Endothelial cell of umbilical vein (primary cell): Measurements from ENCODE around the gene CHCHD4. TPM values are rescaled to one million over a fixed set of nuclear protein-coding genes. Genes with fewer than 3 reads are reported as not detected.
"Not testable (repeated sequence)": the region's sequence is repeated elsewhere in the genome, so short reads cannot be mapped to it uniquely, and the experiment has no call there.

Source experiments
- BruUV-seq: library from RNA; stranded (reverse); fragments of 400-500 nt; replicated peaks from 2 replicates; lab custom pipeline; 2021; lab: Mats Ljungman, UMichigan
- CTCF ChIA-PET: fragments of 300-600, 350-600 bp; sonication (Branson Sonifier 250); formaldehyde crosslinking; loops from one replicate; lab custom pipeline; 2021; ENCODE audit warnings: antibody characterized with exemption, inconsistent platforms; lab: Charles Lee
- POLR2A ChIA-PET: fragments of 300-600, 350-600 bp; sonication (Branson Sonifier 250); formaldehyde crosslinking; loops from one replicate; lab custom pipeline; 2021; ENCODE audit warnings: antibody characterized with exemption, inconsistent platforms; lab: Charles Lee
- DNase-seq: peaks from one replicate; pipeline ENCODE4 v3.0.0-alpha.2; 2011; ENCODE audit warnings: low read depth, low spot score
- FAIRE-seq: peaks from 2 replicates; lab custom pipeline; 2011; peaks lifted over from hg19 to GRCh38; lab: Jason Lieb, UNC
- H2AFZ ChIP-seq: 2 replicates; pipeline ENCODE4 v1.6.0; 2012; ENCODE audit warnings: low read depth, low read length, control low read depth, inconsistent platforms
- H3K27ac ChIP-seq: 2 replicates; pipeline ENCODE4 v1.5.1; 2011; ENCODE audit warnings: low read depth, mild to moderate bottlenecking, control low read depth, low read length, moderate library complexity; ENCODE audit not compliant: insufficient read depth
- H3K27me3 ChIP-seq, 2 experiments: 2 replicates each; pipeline versions ENCODE4 v1.6.0 to v1.6.1; 2011; ENCODE audit warnings: low read length in 2 of 2, mixed read lengths in 1 of 2; ENCODE audit not compliant: control insufficient read depth in 2 of 2, insufficient read depth in 2 of 2
- H3K36me3 ChIP-seq, 2 experiments: 2 replicates in 1 of 2; 3 replicates in 1 of 2; pipeline ENCODE4 v1.5.1; 2011; ENCODE audit warnings: low read length in 2 of 2, mild to moderate bottlenecking in 1 of 2, moderate library complexity in 1 of 2; ENCODE audit not compliant: control insufficient read depth in 2 of 2, insufficient read depth in 2 of 2; ENCODE audit errors: extremely low read depth in 1 of 2
- H3K4me1 ChIP-seq: 3 replicates; pipeline ENCODE4 v1.5.1; 2011; ENCODE audit warnings: mild to moderate bottlenecking, low read length; ENCODE audit not compliant: control insufficient read depth, insufficient read depth; ENCODE audit errors: extremely low read depth
- H3K4me2 ChIP-seq: 2 replicates; pipeline ENCODE4 v1.6.1; 2011; ENCODE audit warnings: low read length, control low read depth, mixed read lengths; ENCODE audit not compliant: insufficient read depth
- H3K4me3 ChIP-seq, 3 experiments: fragments of 200-600 bp in 1 of 3; sonication (generic), shearing (Covaris generic) in 1 of 3; replicated peaks in 1 of 3; 2 replicates each; pipeline ENCODE4 v1.5.1; 2011 to 2016; ENCODE audit warnings: control low read depth in 3 of 3, low read length in 3 of 3, mild to moderate bottlenecking in 2 of 3, inconsistent platforms in 1 of 3, low read depth in 1 of 3, moderate library complexity in 1 of 3; ENCODE audit not compliant: insufficient read depth in 1 of 3
- H3K79me2 ChIP-seq: 2 replicates; pipeline ENCODE4 v1.6.0; 2012; ENCODE audit warnings: low read length, inconsistent platforms; ENCODE audit not compliant: control insufficient read depth, insufficient read depth
- H3K9ac ChIP-seq: replicated peaks from 2 replicates; pipeline ENCODE3; 2011; ENCODE audit warnings: low read length, control low read depth; ENCODE audit not compliant: insufficient read depth; ENCODE audit errors: extremely low read depth
- H3K9me1 ChIP-seq: replicated peaks from 3 replicates; pipeline ENCODE4 v1.6.0; 2011; ENCODE audit warnings: mild to moderate bottlenecking, low read length; ENCODE audit not compliant: control insufficient read depth, insufficient read depth; ENCODE audit errors: extremely low read depth
- H3K9me3 ChIP-seq: replicated peaks from 2 replicates; pipeline ENCODE4 v1.5.1; 2012; ENCODE audit warnings: low read length, inconsistent platforms; ENCODE audit not compliant: control insufficient read depth, insufficient read depth
- H4K20me1 ChIP-seq: replicated peaks from 2 replicates; pipeline ENCODE3; 2011; ENCODE audit warnings: mild to moderate bottlenecking, low read length; ENCODE audit not compliant: control insufficient read depth, insufficient read depth; ENCODE audit errors: extremely low read depth
- EZH2 ChIP-seq: IDR thresholded peaks from 2 replicates; pipeline ENCODE4 v1.6.1; 2012; ENCODE audit warnings: borderline replicate concordance, low read depth, mild to moderate bottlenecking, moderate library complexity, low read length, inconsistent platforms; ENCODE audit not compliant: severe bottlenecking
- FOS ChIP-seq: IDR thresholded peaks from 2 replicates; pipeline ENCODE4 v1.6.1; 2011; ENCODE audit warnings: mild to moderate bottlenecking, low read length, moderate library complexity, borderline replicate concordance; ENCODE audit not compliant: insufficient read depth
- GATA2 ChIP-seq: IDR thresholded peaks from 2 replicates; pipeline ENCODE4 v1.7.0; 2011; ENCODE audit warnings: low read depth, mild to moderate bottlenecking, moderate library complexity, mixed read lengths, low read length; ENCODE audit not compliant: insufficient read length, insufficient read depth
- JUN ChIP-seq: IDR thresholded peaks from 2 replicates; pipeline ENCODE4 v1.6.1; 2011; ENCODE audit warnings: borderline replicate concordance, low read depth; ENCODE audit not compliant: insufficient read length, insufficient read depth
- MYC ChIP-seq: IDR thresholded peaks from one replicate; pipeline ENCODE4 v1.6.1; 2011; ENCODE audit warnings: mild to moderate bottlenecking, low read depth, low read length
- POLR2A ChIP-seq: IDR thresholded peaks from 2 replicates; pipeline ENCODE4 v1.6.1; 2012; ENCODE audit warnings: low read depth, mild to moderate bottlenecking, control low read depth, low read length
- POLR2AphosphoS5 ChIP-seq: IDR thresholded peaks from 2 replicates; pipeline ENCODE4 v1.6.1; 2012; ENCODE audit warnings: low read depth, mild to moderate bottlenecking, control low read depth, low read length, moderate library complexity; ENCODE audit not compliant: insufficient read depth
- dilution Hi-C: fragments of 300-500 bp; cut with MboI; formaldehyde crosslinking; loops from one replicate; pipeline ENCODE4 v1.15.0; 2019; ENCODE audit warnings: low sequenced_read_pairs; ENCODE audit not compliant: extremely low pct_ligation_motif_present
- intact Hi-C: fragments of 100-400 bp; cut with micrococcal nuclease; formaldehyde crosslinking; loops from one replicate; pipeline ENCODE4 v1.10.0; 2022
- polyA plus RNA-seq, 4 experiments: library from polyadenylated mRNA; depleted of rRNA in 3 of 4; stranded (reverse) in 3 of 4; unstranded in 1 of 4; fragments of >200 nt; gene quantifications; 2 replicates each; pipeline versions ENCODE4 v1.2.1 to v1.2.3, GENCODE V29; 2011 to 2012; ENCODE audit warnings: missing spikeins in 1 of 4
- total RNA-seq: library from RNA; stranded (reverse); gene quantifications from 2 replicates; pipeline ENCODE4 v1.2.3, GENCODE V29; 2021
- TF ChIP-seq, protein P1 (sequence below), 2 donors: IDR thresholded peaks; 1 replicate in 1 of 2; 2 replicates in 1 of 2; pipeline ENCODE4 v1.5.1; 2011; ENCODE audit warnings: low read length in 2 of 2, mild to moderate bottlenecking in 2 of 2, moderate library complexity in 2 of 2, control low read depth in 1 of 2, inconsistent platforms in 1 of 2, low read depth in 1 of 2; ENCODE audit not compliant: insufficient read depth in 1 of 2; ENCODE audit errors: extremely low read depth in 1 of 2
- TF ChIP-seq, protein P2 (sequence below): IDR thresholded peaks from 2 replicates; pipeline ENCODE4 v1.6.1; 2011; ENCODE audit not compliant: insufficient read depth, insufficient read length

The CHCHD4 gene
- total and polyA plus RNA-seq, 2 donors (not counting 3 experiments of a cell fraction or from before 2014, with no cell fraction given): 8.5 to 13.6 TPM

DNA sequence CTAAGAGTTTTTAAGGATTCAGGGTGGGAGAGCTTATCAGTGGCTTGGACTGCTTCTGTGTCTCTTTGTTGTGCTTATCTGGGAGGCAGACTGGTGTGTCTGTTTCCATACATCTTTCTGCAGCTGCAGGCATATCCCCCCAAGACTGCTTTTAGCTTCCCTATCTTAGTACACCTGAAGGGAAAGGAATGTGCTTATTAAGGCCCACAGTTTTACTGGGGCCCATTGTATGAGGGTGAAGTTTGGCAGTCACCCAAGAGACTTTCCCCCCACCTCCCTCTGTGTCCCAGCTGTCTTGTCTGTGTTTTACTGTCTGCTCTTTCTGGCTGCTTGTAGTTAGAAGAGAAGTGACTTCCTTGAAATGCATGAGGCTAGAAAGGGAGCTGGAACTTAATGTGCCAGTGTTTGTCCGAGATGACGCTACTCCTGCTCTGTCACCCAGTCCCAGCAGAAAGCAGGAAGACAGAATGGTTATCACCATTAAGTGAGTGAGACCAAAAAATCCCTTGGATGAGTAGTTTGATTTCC is 3.7 kb downstream of the CHCHD4 start:
- H3K4me3 ChIP-seq, POLR2A ChIA-PET, dilution Hi-C loops, H3K36me3 ChIP-seq, H4K20me1 ChIP-seq, DNase-seq, H3K9me1 ChIP-seq, H2AFZ ChIP-seq, BruUV-seq, H3K4me2 ChIP-seq, H3K9ac ChIP-seq, FAIRE-seq, H3K27ac ChIP-seq, H3K27me3 ChIP-seq, H3K9me3 ChIP-seq: not testable (repeated sequence)
- CTCF ChIA-PET: interaction anchor here (1.9 kb wide), 1 partner anchor 224 kb away, joined by 5 read pairs; no protein-coding TSS in a partner anchor
- intact Hi-C loops: loop anchor here (5.0 kb wide), 1 partner anchor 464 kb away; no protein-coding TSS in a partner anchor
- Histone ChIP-seq H3K4me1 (peaks cover 12% of the 10 kb centered on the region), H3K79me2 (peaks cover 16% of the 10 kb centered on the region)

- H2AFZ ChIP-seq: no peak overlapping the region
- ChIA-PET CTCF (interaction anchor here (1.0 to 1.9 kb wide), 2 partner anchors 224 kb away, joined by 4 to 5 read pairs; no protein-coding TSS in a partner anchor), POLR2A (no interaction called here)
- BruUV-seq: no TSS peak
- no peak overlapping the region for H3K27ac ChIP-seq
- no peak overlapping the region for H3K4me2 ChIP-seq
- H3K9me3 ChIP-seq: no peaks in the 10 kb centered on the region
- no peaks in the 10 kb centered on the region for H3K9me1 ChIP-seq
- H3K4me1 ChIP-seq: peaks cover 9% of the 10 kb centered on the region
- TF ChIP-seq POLR2A: no peak
- no peak for TF ChIP-seq GATA2
- no peak for TF ChIP-seq POLR2AphosphoS5
- TF ChIP-seq JUN: no peak
- no peak for TF ChIP-seq FOS
- no peak for TF ChIP-seq EZH2
- TF ChIP-seq, protein P1, sequence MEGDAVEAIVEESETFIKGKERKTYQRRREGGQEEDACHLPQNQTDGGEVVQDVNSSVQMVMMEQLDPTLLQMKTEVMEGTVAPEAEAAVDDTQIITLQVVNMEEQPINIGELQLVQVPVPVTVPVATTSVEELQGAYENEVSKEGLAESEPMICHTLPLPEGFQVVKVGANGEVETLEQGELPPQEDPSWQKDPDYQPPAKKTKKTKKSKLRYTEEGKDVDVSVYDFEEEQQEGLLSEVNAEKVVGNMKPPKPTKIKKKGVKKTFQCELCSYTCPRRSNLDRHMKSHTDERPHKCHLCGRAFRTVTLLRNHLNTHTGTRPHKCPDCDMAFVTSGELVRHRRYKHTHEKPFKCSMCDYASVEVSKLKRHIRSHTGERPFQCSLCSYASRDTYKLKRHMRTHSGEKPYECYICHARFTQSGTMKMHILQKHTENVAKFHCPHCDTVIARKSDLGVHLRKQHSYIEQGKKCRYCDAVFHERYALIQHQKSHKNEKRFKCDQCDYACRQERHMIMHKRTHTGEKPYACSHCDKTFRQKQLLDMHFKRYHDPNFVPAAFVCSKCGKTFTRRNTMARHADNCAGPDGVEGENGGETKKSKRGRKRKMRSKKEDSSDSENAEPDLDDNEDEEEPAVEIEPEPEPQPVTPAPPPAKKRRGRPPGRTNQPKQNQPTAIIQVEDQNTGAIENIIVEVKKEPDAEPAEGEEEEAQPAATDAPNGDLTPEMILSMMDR (IDR thresholded peaks at IDR 0.05; ENCODE audit: extremely low read depth in 1 of 2, insufficient read depth in 1 of 2, low read depth in 1 of 2, low read length in 2 of 2): no peak
- TF ChIP-seq, protein P2, sequence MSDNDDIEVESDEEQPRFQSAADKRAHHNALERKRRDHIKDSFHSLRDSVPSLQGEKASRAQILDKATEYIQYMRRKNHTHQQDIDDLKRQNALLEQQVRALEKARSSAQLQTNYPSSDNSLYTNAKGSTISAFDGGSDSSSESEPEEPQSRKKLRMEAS: no peak
- no peak for TF ChIP-seq MYC
- no peaks in the 10 kb centered on the region for H3K27me3 ChIP-seq
- H3K36me3 ChIP-seq: peaks cover 0 to 7% of the 10 kb centered on the region in 2 experiments
- no peaks in the 10 kb centered on the region for H4K20me1 ChIP-seq
- H3K79me2 ChIP-seq: peaks cover 14% of the 10 kb centered on the region
- no peak overlapping the region for H3K9ac ChIP-seq
- dilution Hi-C loops: no loop called here
- H3K4me3 ChIP-seq: no peak overlapping the region
- no peak for DNase-seq
- FAIRE-seq: no peak
- intact Hi-C loops: loop anchor here (5.0 kb wide), 1 partner anchor 463 kb away; no protein-coding TSS in a partner anchor
Observed at GRCh38 chr3:14120111-14120920, 4.4 kb downstream of the CHCHD4 start.
